Measurements from ENCODE around the gene RARA.

- no peak for TF ChIP-seq POLR2AphosphoS5 (IDR thresholded peaks at IDR 0.05)
- TF ChIP-seq CTCF (IDR thresholded peaks at IDR 0.05), result no peak
- no peak for TF ChIP-seq EP300 (IDR thresholded peaks at IDR 0.05)
- no peak for TF ChIP-seq POLR2A (IDR thresholded peaks at IDR 0.05)
These were observed 27.3 kb upstream of the RARA start for GRCh38 chr17:40281663-40282062.

All from suprapubic skin (tissue), 4 donors.